Measurements from ENCODE around the gene COX20.

Gene COX20

GRCh38 chr1:244869950-244870349, 34.5 kb downstream of the COX20 start:
- DNase-seq (ENCODE audit: low read depth in 4 of 4, low spot score in 1 of 4): no peak

GRCh38 chr1:244874974-244875579, 39.6 kb downstream of the COX20 start:
- DNase-seq (ENCODE audit: low read depth in 4 of 4, low spot score in 1 of 4): no peak

- DNase-seq (ENCODE audit: low read depth in 4 of 4, low spot score in 1 of 4): no peak
Measured at GRCh38 chr1:244876228-244876910, 40.9 kb downstream of the COX20 start.

GRCh38 chr1:244878681-244879080, 43.2 kb downstream of the COX20 start:
- DNase-seq (ENCODE audit: low read depth in 4 of 4, low spot score in 1 of 4): no peak

GRCh38 chr1:244881552-244882280, 46.3 kb downstream of the COX20 start:
- DNase-seq (ENCODE audit: low read depth in 4 of 4, low spot score in 1 of 4): no peak

- no peak for DNase-seq (ENCODE audit: low read depth in 4 of 4, low spot score in 1 of 4)
Measured at GRCh38 chr1:244887281-244887680, 51.8 kb downstream of the COX20 start.

- DNase-seq (ENCODE audit: low read depth in 4 of 4, low spot score in 1 of 4): no peak
Measured at GRCh38 chr1:244893836-244894235, 58.4 kb downstream of the COX20 start.

All from stimulated activated CD4-positive, alpha-beta T cell treated with anti-CD3 and anti-CD28 coated beads, Interleukin-1b, Interleukin-23, amount 100 ng/mL, for 24 hours (primary cell).